ENCODE results near the gene BRIP1. TPM values are rescaled to one million over a fixed set of nuclear protein-coding genes. Genes with fewer than 3 reads are reported as not detected.

The BRIP1 gene
- total RNA-seq, 1 experiment from 2014 or later, result 13.8 TPM

GRCh38 chr17:61813211-61813610 lies 50.1 kb downstream of the BRIP1 start:
- H3K27me3 Mint-ChIP-seq (ENCODE audit: low read depth), result no peaks in the 10 kb centered on the region
- no peaks in the 10 kb centered on the region for H3K9me3 Mint-ChIP-seq
- ATAC-seq, result no peak
- H3K4me1 Mint-ChIP-seq, result peaks cover 9% of the 10 kb centered on the region
- CTCF ChIA-PET, result no interaction called here
- no peak overlapping the region for H3K27ac Mint-ChIP-seq
- POLR2A ChIA-PET, result no interaction called here
- H3K36me3 Mint-ChIP-seq, result no peaks in the 10 kb centered on the region
- no peak for TF ChIP-seq RELA (CRISPR knock-in tag; IDR thresholded peaks at IDR 0.05; ENCODE audit: borderline replicate concordance)
- no peak for TF ChIP-seq ZBTB21 (CRISPR knock-in tag; IDR thresholded peaks at IDR 0.05; ENCODE audit: borderline replicate concordance)
- TF ChIP-seq SMAD3 (CRISPR knock-in tag; IDR thresholded peaks at IDR 0.05; ENCODE audit: borderline replicate concordance), result no peak
- TF ChIP-seq AR (CRISPR knock-in tag; IDR thresholded peaks at IDR 0.05), result no peak
- no peak for TF ChIP-seq OVOL2 (CRISPR knock-in tag; IDR thresholded peaks at IDR 0.05; ENCODE audit: borderline replicate concordance)
- no peak for TF ChIP-seq IRF1 (CRISPR knock-in tag; IDR thresholded peaks at IDR 0.05)
- TF ChIP-seq ZBTB43 (CRISPR knock-in tag; IDR thresholded peaks at IDR 0.05), result no peak
- no peak for DNase-seq (ENCODE audit: low spot score)
- no peak overlapping the region for H3K4me3 Mint-ChIP-seq

GRCh38 chr17:61812747-61813146 lies 50.6 kb downstream of the BRIP1 start:
- ChIA-PET POLR2A (interaction anchor here (0.6 kb wide), 1 partner anchor 352 kb away, joined by 4 read pairs; no protein-coding TSS in a partner anchor), CTCF (no interaction called here)
- Mint-ChIP-seq H3K27ac (no peak overlapping the region), H3K36me3 (no peaks in the 10 kb centered on the region), H3K27me3 (ENCODE audit: low read depth) (no peaks in the 10 kb centered on the region), H3K4me3 (no peak overlapping the region), H3K9me3 (no peaks in the 10 kb centered on the region), H3K4me1 (peaks cover 9% of the 10 kb centered on the region)
- ATAC-seq (no peak), DNase-seq (ENCODE audit: low spot score) (no peak)
- TF ChIP-seq SP1 (CRISPR knock-in tag; conservative IDR thresholded peaks at IDR 0.05) (no peak), ZNF281 (CRISPR knock-in tag; IDR thresholded peaks at IDR 0.05) (no peak), ZNF138 (CRISPR knock-in tag; conservative IDR thresholded peaks at IDR 0.05) (no peak), OVOL2 (CRISPR knock-in tag; IDR thresholded peaks at IDR 0.05; ENCODE audit: borderline replicate concordance) (no peak), FOXP4 (CRISPR knock-in tag; IDR thresholded peaks at IDR 0.05) (no peak), MLX (CRISPR knock-in tag; IDR thresholded peaks at IDR 0.05) (no peak), ZSCAN18 (CRISPR knock-in tag; IDR thresholded peaks at IDR 0.05) (no peak), ATF6 (CRISPR knock-in tag; IDR thresholded peaks at IDR 0.05) (no peak), GABPB1 (CRISPR knock-in tag; IDR thresholded peaks at IDR 0.05) (no peak), EMX1 (CRISPR knock-in tag; IDR thresholded peaks at IDR 0.05) (no peak), HMGXB4 (CRISPR knock-in tag; IDR thresholded peaks at IDR 0.05) (no peak), ZBTB21 (CRISPR knock-in tag; IDR thresholded peaks at IDR 0.05; ENCODE audit: borderline replicate concordance) (no peak), NFATC4 (CRISPR knock-in tag; IDR thresholded peaks at IDR 0.05) (no peak), KAT7 (CRISPR knock-in tag; IDR thresholded peaks at IDR 0.05; ENCODE audit: borderline replicate concordance) (no peak)
